ENCODE measurements around the gene VAPB.

DNA sequence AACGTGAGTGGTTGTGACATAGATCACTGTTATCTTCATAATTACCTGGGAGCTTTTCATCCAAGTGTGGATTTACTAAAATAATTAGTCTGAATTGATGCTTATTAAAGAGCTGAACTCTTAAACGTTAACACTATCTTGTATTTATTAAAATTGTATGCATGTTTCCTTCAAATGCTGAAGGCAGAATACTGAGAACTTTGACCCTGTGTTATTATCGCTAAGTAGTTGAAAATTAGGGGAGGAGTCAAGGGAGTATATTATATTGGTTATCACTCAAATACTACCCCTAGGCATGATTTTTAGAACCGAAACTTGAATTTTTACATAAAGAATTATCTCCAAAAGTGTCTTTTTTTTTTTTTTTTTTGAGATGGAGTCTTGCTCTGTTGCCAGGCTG is 5.8 kb downstream of the VAPB start:
- TF ChIP-seq BACH2 (CRISPR knock-in tag; IDR thresholded peaks at IDR 0.05; ENCODE audit: borderline replicate concordance) (no peak), PPARA (CRISPR knock-in tag; IDR thresholded peaks at IDR 0.05; ENCODE audit: borderline replicate concordance) (no peak), ZFP30 (CRISPR knock-in tag; IDR thresholded peaks at IDR 0.05) (no peak), OSR1 (CRISPR knock-in tag; IDR thresholded peaks at IDR 0.05) (no peak), ZFP3 (CRISPR knock-in tag; IDR thresholded peaks at IDR 0.05) (no peak), ARNTL (CRISPR knock-in tag; IDR thresholded peaks at IDR 0.05; ENCODE audit: borderline replicate concordance, low read depth) (no peak)
- TF ChIP-seq, protein P1, sequence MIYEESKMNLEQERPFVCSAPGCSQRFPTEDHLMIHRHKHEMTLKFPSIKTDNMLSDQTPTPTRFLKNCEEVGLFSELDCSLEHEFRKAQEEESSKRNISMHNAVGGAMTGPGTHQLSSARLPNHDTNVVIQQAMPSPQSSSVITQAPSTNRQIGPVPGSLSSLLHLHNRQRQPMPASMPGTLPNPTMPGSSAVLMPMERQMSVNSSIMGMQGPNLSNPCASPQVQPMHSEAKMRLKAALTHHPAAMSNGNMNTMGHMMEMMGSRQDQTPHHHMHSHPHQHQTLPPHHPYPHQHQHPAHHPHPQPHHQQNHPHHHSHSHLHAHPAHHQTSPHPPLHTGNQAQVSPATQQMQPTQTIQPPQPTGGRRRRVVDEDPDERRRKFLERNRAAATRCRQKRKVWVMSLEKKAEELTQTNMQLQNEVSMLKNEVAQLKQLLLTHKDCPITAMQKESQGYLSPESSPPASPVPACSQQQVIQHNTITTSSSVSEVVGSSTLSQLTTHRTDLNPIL (CRISPR knock-in tag; IDR thresholded peaks at IDR 0.05; ENCODE audit: low read depth) = no peak
